Vagina (tissue), 2 donors: ENCODE measurements around the gene SRGAP3.

Experiments used
- CTCF ChIP-seq, 3 experiments: fragments of 450-650 bp in 2 of 3; fragments of 200-600 bp in 1 of 3; sonication (generic) in 1 of 3; IDR thresholded peaks; one replicate each; pipeline ENCODE4 v1.5.1; 2017 to 2019; ENCODE audit warnings: antibody characterized with exemption in 3 of 3, mild to moderate bottlenecking in 2 of 3, moderate library complexity in 2 of 3
- POLR2A ChIP-seq, 2 donors: fragments of 450-650 bp; IDR thresholded peaks; one replicate each; pipeline ENCODE4 v1.6.1; 2017; ENCODE audit warnings: antibody characterized with exemption in 2 of 2, mild to moderate bottlenecking in 2 of 2, moderate library complexity in 2 of 2
- POLR2AphosphoS5 ChIP-seq, 2 donors: sonication (generic); formaldehyde crosslinking; IDR thresholded peaks; one replicate each; pipeline ENCODE4 v1.9.0; 2017; ENCODE audit warnings: antibody characterized with exemption in 2 of 2, mild to moderate bottlenecking in 2 of 2, low read depth in 1 of 2; ENCODE audit not compliant: insufficient read depth in 1 of 2

DNA sequence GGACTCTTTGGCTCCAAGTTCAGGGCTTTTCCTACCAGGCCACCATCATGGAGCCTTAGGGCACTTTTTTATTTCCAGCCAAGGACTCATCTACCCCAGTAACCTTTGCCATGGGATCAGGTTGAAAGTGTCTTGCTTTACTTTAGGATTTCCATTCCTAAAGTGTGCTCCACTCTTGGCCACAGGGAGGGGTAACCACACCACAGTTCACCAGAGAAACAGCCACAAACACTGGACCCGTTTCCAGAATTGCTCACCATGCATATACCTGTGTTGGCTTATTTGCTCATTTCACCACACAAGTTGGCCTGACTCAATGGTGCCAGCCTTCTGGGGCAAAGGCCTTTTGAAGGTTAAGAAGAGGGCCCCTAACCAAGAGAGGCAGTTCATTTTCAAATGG lies 215.6 kb downstream of the SRGAP3 start:
- no peak for TF ChIP-seq CTCF (IDR thresholded peaks at IDR 0.05)
- no peak for TF ChIP-seq POLR2A (IDR thresholded peaks at IDR 0.05)
- no peak for TF ChIP-seq POLR2AphosphoS5 (IDR thresholded peaks at IDR 0.05; ENCODE audit: insufficient read depth in 1 of 2, low read depth in 1 of 2)
